Pulmonary artery endothelial cell (primary cell): Measurements from ENCODE around the gene PLEKHM2. TPM values are rescaled to one million over a fixed set of nuclear protein-coding genes. Genes with fewer than 3 reads are reported as not detected.

Experiments
- DNase-seq: peaks from one replicate; pipeline ENCODE4 v3.0.0-alpha.2; 2011; ENCODE audit warnings: low read depth, low spot score
- total RNA-seq: library from RNA; depleted of rRNA; stranded (reverse); fragments of >200 nt; gene quantifications from 2 replicates; pipeline ENCODE4 v1.2.3, GENCODE V29; 2014

PLEKHM2 gene
- total RNA-seq, 1 donor from 2014 or later, result 49.8 TPM

GRCh38 chr1:15702722-15703550 lies 18.8 kb downstream of the PLEKHM2 start:
- no peak for DNase-seq

- peak; percentile 19 for DNase-seq
Measured at GRCh38 chr1:15703562-15703961, 19.4 kb downstream of the PLEKHM2 start.

- DNase-seq, result no peak
Measured at GRCh38 chr1:15704526-15705183, 20.5 kb downstream of the PLEKHM2 start.

- no peak for DNase-seq
Measured at GRCh38 chr1:15705184-15705566, 21.1 kb downstream of the PLEKHM2 start.

- DNase-seq, result no peak
Measured at GRCh38 chr1:15706751-15707150, 22.6 kb downstream of the PLEKHM2 start.

GRCh38 chr1:15707239-15707925 lies 23.3 kb downstream of the PLEKHM2 start:
- DNase-seq, result no peak

- DNase-seq, result no peak
Measured at GRCh38 chr1:15708486-15709137, 24.5 kb downstream of the PLEKHM2 start.

GRCh38 chr1:15709226-15709625 lies 25.1 kb downstream of the PLEKHM2 start:
- DNase-seq, result no peak

- DNase-seq, result no peak
Measured at GRCh38 chr1:15712168-15712567, 28.0 kb downstream of the PLEKHM2 start.

- DNase-seq, result no peak
Measured at GRCh38 chr1:15714406-15715136, 30.5 kb downstream of the PLEKHM2 start.

GRCh38 chr1:15717418-15718125 lies 33.5 kb downstream of the PLEKHM2 start:
- DNase-seq, result no peak

GRCh38 chr1:15718199-15718601 lies 34.1 kb downstream of the PLEKHM2 start:
- DNase-seq, result no peak

GRCh38 chr1:15719381-15720120 lies 35.4 kb downstream of the PLEKHM2 start:
- DNase-seq, result no peak

GRCh38 chr1:15720861-15721260 lies 36.7 kb downstream of the PLEKHM2 start:
- DNase-seq, result no peak

- no peak for DNase-seq
Measured at GRCh38 chr1:15722411-15722810, 38.3 kb downstream of the PLEKHM2 start.

- no peak for DNase-seq
Measured at GRCh38 chr1:15722836-15723532, 38.9 kb downstream of the PLEKHM2 start.

GRCh38 chr1:15723631-15724246 lies 39.6 kb downstream of the PLEKHM2 start:
- no peak for DNase-seq
